GM12864 (cell line): ENCODE measurements around the gene FBXL7.

Experiments used
- DNase-seq: peaks from one replicate; pipeline ENCODE4 v3.0.0-alpha.2; 2011; ENCODE audit warnings: low read depth
- H3K4me3 ChIP-seq: 2 replicates; pipeline ENCODE4 v1.5.1; 2011; ENCODE audit warnings: mild to moderate bottlenecking, low read depth, low read length, control low read depth
- CTCF ChIP-seq: IDR thresholded peaks from 2 replicates; pipeline ENCODE4 v1.5.1; 2011; ENCODE audit warnings: low read depth, mild to moderate bottlenecking, moderate library complexity, low read length, control low read depth, inconsistent platforms; ENCODE audit errors: missing control alignments

The FBXL7 gene

DNA sequence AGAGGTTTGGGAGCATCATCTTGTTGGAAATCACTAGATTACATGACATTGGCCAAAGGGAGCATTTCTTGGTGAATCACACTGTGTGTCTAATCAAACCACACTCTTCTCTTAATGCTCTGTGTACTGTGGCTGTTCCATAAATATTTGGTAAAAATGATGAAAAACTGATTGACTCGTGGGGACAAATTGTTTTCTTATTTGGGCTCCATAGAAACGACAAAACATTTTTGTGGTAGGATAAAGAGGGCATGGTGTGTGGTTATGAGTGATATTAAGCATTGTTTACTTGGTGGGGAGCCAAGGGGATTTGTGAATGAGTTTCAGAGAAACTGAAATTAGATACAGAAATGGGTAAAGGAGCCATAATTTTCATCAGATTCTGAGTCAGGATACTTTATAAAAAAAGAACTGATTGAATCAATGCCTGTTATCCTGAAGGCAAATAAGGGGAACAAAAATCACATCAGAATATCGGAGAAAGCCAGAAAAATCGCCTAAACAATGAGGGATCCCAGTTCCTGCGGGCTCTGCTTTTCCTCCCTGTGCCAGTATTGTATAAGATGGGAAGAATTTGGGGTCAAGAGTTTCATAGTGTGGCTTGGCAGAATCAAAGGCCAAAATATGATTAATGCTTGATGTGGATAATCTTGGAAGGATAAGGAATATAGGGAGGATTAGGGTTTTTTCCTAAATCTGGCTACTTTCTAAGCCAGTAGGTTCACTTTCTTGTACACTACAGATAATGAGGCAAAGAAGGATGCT, 33.3 kb downstream of the FBXL7 start:
- TF ChIP-seq CTCF: no peak
- H3K4me3 ChIP-seq: no peak overlapping the region
- no peak for DNase-seq

DNA sequence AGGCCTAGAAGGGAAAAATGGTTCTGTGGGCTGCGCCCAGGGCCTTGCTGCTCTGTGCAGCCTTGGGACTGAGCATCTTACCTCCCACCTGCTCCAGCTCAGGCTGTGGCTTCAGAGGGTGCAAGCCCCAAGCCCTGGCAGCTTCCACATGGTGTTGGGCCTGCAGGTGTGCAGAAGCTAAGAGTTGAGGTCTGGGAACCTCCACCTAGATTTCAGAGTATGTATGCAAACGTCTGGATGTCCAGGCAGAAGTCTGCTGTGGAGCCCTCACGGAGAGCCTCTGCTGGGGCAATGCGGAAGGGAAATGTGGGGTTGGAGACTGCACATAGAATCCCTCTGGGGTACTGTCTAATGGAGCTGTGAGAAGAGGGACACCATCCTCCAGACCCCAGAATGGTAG, 36.0 kb downstream of the FBXL7 start:
- no peak overlapping the region for H3K4me3 ChIP-seq
- no peak for DNase-seq
- no peak for TF ChIP-seq CTCF

- no peak for TF ChIP-seq CTCF
- H3K4me3 ChIP-seq: no peak overlapping the region
- DNase-seq: no peak
Observed at GRCh38 chr5:15538516-15538915, 38.5 kb downstream of the FBXL7 start.

DNA sequence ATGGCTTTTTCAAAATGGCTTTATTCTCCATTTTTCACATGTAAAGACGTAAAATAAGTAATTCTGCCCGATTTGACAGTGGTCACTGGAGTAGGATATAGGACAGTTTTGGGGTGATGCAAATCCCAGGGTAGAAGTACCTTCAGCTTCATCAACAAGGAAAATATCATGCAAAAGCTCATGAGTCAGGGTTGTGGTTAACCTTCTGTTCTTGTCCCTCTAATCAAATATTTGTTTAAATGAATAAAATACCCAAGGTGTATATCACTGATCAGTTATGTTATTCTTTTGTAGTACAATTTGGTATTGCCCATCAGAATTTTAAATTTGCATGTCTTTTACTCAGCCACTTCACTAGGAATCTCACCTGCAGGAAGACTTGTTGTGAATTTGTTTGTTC, 40.0 kb downstream of the FBXL7 start:
- TF ChIP-seq CTCF: no peak
- DNase-seq: no peak
- H3K4me3 ChIP-seq: no peak overlapping the region

- no peak for DNase-seq
- no peak for TF ChIP-seq CTCF
- no peak overlapping the region for H3K4me3 ChIP-seq
Observed at GRCh38 chr5:15544039-15544438, 44.1 kb downstream of the FBXL7 start.

- no peak for TF ChIP-seq CTCF
- no peak for DNase-seq
- no peak overlapping the region for H3K4me3 ChIP-seq
Observed at GRCh38 chr5:15545082-15545481, 45.1 kb downstream of the FBXL7 start.

GRCh38 chr5:15547261-15547839, 47.4 kb downstream of the FBXL7 start:
- DNase-seq: no peak
- H3K4me3 ChIP-seq: no peak overlapping the region
- TF ChIP-seq CTCF: no peak
